ENCODE data around the gene PHTF1.

DNA sequence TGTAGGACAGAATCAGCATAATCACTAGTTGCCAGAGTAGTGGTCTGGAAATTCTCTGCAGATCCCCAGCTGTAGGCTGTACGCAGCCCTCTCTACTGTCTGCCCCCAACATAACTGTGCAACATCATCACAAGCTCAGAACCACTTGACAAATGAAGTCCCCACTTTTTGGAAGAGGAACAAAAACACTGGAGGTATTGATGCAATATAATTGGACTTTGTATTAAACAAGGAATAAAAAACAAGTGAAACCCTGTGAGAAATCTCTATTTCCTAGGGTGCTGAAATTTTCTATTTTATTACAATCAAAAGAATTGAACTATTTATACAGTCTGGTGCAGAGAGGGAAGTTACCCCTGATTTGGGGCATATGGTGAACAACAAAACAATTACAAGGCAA lies 15.2 kb downstream of the PHTF1 start:
- TF ChIP-seq CTCF (IDR thresholded peaks at IDR 0.05) (no peak), POLR2A (IDR thresholded peaks at IDR 0.05) (no peak), POLR2AphosphoS5 (IDR thresholded peaks at IDR 0.05) (no peak)

All from gastroesophageal sphincter (tissue), 3 donors.